ENCODE data around the gene LRFN2. TPM values are rescaled to one million over a fixed set of nuclear protein-coding genes. Genes with fewer than 3 reads are reported as not detected.

Gene LRFN2
- total RNA-seq, 1 experiment from 2014 or later = not detected

DNA sequence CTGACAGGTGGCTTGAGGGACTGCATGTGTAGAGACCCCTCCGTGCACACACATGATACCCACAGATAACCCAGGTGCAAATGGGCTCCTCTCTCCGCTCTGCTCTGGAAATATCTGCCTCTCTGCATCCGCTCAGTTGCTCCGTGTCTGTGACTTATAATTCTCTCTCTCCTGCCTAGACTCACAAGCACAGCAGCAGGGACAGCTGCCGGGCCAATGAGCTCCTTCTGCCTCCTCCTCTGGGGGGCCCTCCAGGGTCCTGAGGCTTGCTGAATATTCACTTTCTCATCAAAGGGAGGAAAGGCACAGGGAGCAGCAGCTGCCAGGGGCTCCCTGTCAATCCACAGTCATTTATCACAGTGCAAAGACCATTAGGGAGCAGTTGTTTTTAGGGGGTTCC, 24.1 kb downstream of the LRFN2 start:
- ChIA-PET CTCF (no interaction called here), POLR2A (ENCODE audit: unreplicated experiment) (no interaction called here)
- no peak overlapping the region for H3K27ac ChIP-seq (ENCODE audit: low read length)
- no peaks in the 10 kb centered on the region for H3K9me3 ChIP-seq (ENCODE audit: low read length)
- DNase-seq (no peak), ATAC-seq (no peak)
- H3K27me3 ChIP-seq (ENCODE audit: low read length) = peaks cover 3% of the 10 kb centered on the region; the same call in 1 of the 2 replicates
- intact Hi-C loops (cut with micrococcal nuclease) = no loop called here
- H3K4me2 ChIP-seq (ENCODE audit: low read length) = no peak overlapping the region
- no TSS peak for BruUV-seq (replicated peaks)
- H3K4me3 ChIP-seq (ENCODE audit: low read length) = no peak overlapping the region
- H4K20me1 ChIP-seq (ENCODE audit: low read length) = no peaks in the 10 kb centered on the region
- no peaks in the 10 kb centered on the region for H3K36me3 ChIP-seq (ENCODE audit: low read depth, low read length)
- no peak overlapping the region for H3K9ac ChIP-seq (ENCODE audit: low read length)
- H3K79me2 ChIP-seq (ENCODE audit: low read length) = no peaks in the 10 kb centered on the region
- H3K9me2 ChIP-seq (replicated peaks; ENCODE audit: low read length) = no peaks in the 10 kb centered on the region
- no peaks in the 10 kb centered on the region for H3F3A ChIP-seq (ENCODE audit: low read length, unreplicated experiment)
- no peaks in the 10 kb centered on the region for H3K4me1 ChIP-seq (ENCODE audit: insufficient read depth, low read length)
- TF ChIP-seq EZH2phosphoT487 (IDR thresholded peaks at IDR 0.05; ENCODE audit: borderline replicate concordance, low read length) (no peak), CTCF (conservative IDR thresholded peaks at IDR 0.05; ENCODE audit: low read depth, low read length) (no peak), EZH2 (IDR thresholded peaks at IDR 0.05; ENCODE audit: low read length, unreplicated experiment) (no peak)
- no peak overlapping the region for H2AFZ ChIP-seq (ENCODE audit: low read length)

- Histone ChIP-seq H3K9me2 (replicated peaks; ENCODE audit: low read length) (no peaks in the 10 kb centered on the region), H3K4me3 (ENCODE audit: low read length) (no peak overlapping the region), H3K9ac (ENCODE audit: low read length) (no peak overlapping the region), H3K9me3 (ENCODE audit: low read length) (no peaks in the 10 kb centered on the region), H4K20me1 (ENCODE audit: low read length) (no peaks in the 10 kb centered on the region), H3F3A (ENCODE audit: low read length, unreplicated experiment) (no peaks in the 10 kb centered on the region), H3K27ac (ENCODE audit: low read length) (no peak overlapping the region), H3K79me2 (ENCODE audit: low read length) (no peaks in the 10 kb centered on the region), H3K27me3 (ENCODE audit: low read length) (peaks cover 3% of the 10 kb centered on the region; the same call in 1 of the 2 replicates), H3K4me1 (ENCODE audit: insufficient read depth, low read length) (no peaks in the 10 kb centered on the region), H2AFZ (ENCODE audit: low read length) (no peak overlapping the region), H3K4me2 (ENCODE audit: low read length) (no peak overlapping the region), H3K36me3 (ENCODE audit: low read depth, low read length) (no peaks in the 10 kb centered on the region)
- TF ChIP-seq EZH2 (IDR thresholded peaks at IDR 0.05; ENCODE audit: low read length, unreplicated experiment) = no peak
- TF ChIP-seq CTCF (conservative IDR thresholded peaks at IDR 0.05; ENCODE audit: low read depth, low read length) = no peak
- no peak for TF ChIP-seq EZH2phosphoT487 (IDR thresholded peaks at IDR 0.05; ENCODE audit: borderline replicate concordance, low read length)
- intact Hi-C loops (cut with micrococcal nuclease) = no loop called here
- CTCF ChIA-PET = no interaction called here
- POLR2A ChIA-PET (ENCODE audit: unreplicated experiment) = no interaction called here
- BruUV-seq (replicated peaks) = no TSS peak
- ATAC-seq (no peak), DNase-seq (no peak)
Measured at GRCh38 chr6:40559056-40559455, 28.1 kb downstream of the LRFN2 start.

DNA sequence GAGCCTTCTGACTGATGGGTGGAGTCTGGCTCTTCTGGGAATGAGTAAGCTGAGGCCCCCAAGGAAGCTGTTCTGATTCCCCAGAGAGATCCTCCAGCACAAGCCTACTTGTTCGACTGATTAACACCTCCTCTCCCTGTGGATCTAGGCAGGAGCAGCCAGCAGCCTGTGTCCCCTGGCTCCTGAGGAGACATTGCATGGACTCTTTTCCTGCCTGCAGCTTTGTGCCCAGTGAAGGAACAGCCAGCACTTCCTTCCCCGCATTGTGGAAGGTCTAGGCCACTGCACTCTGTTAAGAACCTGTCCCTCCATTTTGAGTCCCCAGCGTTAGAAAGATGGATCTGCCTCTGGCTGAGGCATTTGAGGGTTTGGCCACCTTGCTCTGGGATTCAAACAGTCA, 29.1 kb downstream of the LRFN2 start:
- no peak for TF ChIP-seq EZH2phosphoT487 (IDR thresholded peaks at IDR 0.05; ENCODE audit: borderline replicate concordance, low read length)
- TF ChIP-seq EZH2 (IDR thresholded peaks at IDR 0.05; ENCODE audit: low read length, unreplicated experiment) = no peak
- TF ChIP-seq CTCF (conservative IDR thresholded peaks at IDR 0.05; ENCODE audit: low read depth, low read length) = no peak
- DNase-seq (no peak), ATAC-seq (no peak)
- no peak overlapping the region for H3K27ac ChIP-seq (ENCODE audit: low read length)
- H3K9ac ChIP-seq (ENCODE audit: low read length) = no peak overlapping the region
- no TSS peak for BruUV-seq (replicated peaks)
- no peaks in the 10 kb centered on the region for H3K36me3 ChIP-seq (ENCODE audit: low read depth, low read length)
- H3K9me2 ChIP-seq (replicated peaks; ENCODE audit: low read length) = no peaks in the 10 kb centered on the region
- ChIA-PET CTCF (no interaction called here), POLR2A (ENCODE audit: unreplicated experiment) (no interaction called here)
- H3K4me1 ChIP-seq (ENCODE audit: insufficient read depth, low read length) = no peaks in the 10 kb centered on the region
- no peaks in the 10 kb centered on the region for H3F3A ChIP-seq (ENCODE audit: low read length, unreplicated experiment)
- H3K9me3 ChIP-seq (ENCODE audit: low read length) = no peaks in the 10 kb centered on the region
- intact Hi-C loops (cut with micrococcal nuclease) = no loop called here
- no peaks in the 10 kb centered on the region for H4K20me1 ChIP-seq (ENCODE audit: low read length)
- H2AFZ ChIP-seq (ENCODE audit: low read length) = no peak overlapping the region
- H3K4me2 ChIP-seq (ENCODE audit: low read length) = no peak overlapping the region
- H3K4me3 ChIP-seq (ENCODE audit: low read length) = no peak overlapping the region
- no peaks in the 10 kb centered on the region for H3K79me2 ChIP-seq (ENCODE audit: low read length)
- peaks cover 3% of the 10 kb centered on the region; the same call in 1 of the 2 replicates for H3K27me3 ChIP-seq (ENCODE audit: low read length)
